WTC11 (cell line): ENCODE measurements around the gene ADCY5.

Source experiments
- ATF1 ChIP-seq: sonication (generic); formaldehyde crosslinking; IDR thresholded peaks from 2 replicates; pipeline ENCODE4 v1.8.1; 2023; ENCODE audit warnings: mild to moderate bottlenecking, moderate library complexity, missing genetic modification reagents
- ATF2 ChIP-seq: sonication (generic); formaldehyde crosslinking; IDR thresholded peaks from 2 replicates; pipeline ENCODE4 v1.8.1; 2022; ENCODE audit warnings: low read depth, missing genetic modification reagents, borderline replicate concordance
- CTCF ChIP-seq: fragments of 200-600 bp; IDR thresholded peaks from 2 replicates; pipeline ENCODE4 v1.8.0; 2022; ENCODE audit warnings: antibody characterized with exemption
- MAX ChIP-seq: sonication (generic); formaldehyde crosslinking; IDR thresholded peaks from 2 replicates; pipeline ENCODE4 v1.8.0; 2022; ENCODE audit warnings: mild to moderate bottlenecking, missing genetic modification reagents
- NFE2L1 ChIP-seq: sonication (generic); formaldehyde crosslinking; IDR thresholded peaks from 2 replicates; pipeline ENCODE4 v1.8.1; 2023; ENCODE audit warnings: missing genetic modification reagents
- RELA ChIP-seq: sonication (generic); formaldehyde crosslinking; IDR thresholded peaks from 2 replicates; pipeline ENCODE4 v1.8.1; 2022; ENCODE audit warnings: missing genetic modification reagents, mild to moderate bottlenecking, borderline replicate concordance
- STAT6 ChIP-seq: sonication (generic); formaldehyde crosslinking; conservative IDR thresholded peaks from 2 replicates; pipeline ENCODE4 v1.8.1; 2023; ENCODE audit warnings: mild to moderate bottlenecking, low read depth, missing genetic modification reagents, moderate library complexity
- ZBTB43 ChIP-seq: sonication (generic); formaldehyde crosslinking; IDR thresholded peaks from 2 replicates; pipeline ENCODE4 v1.8.1; 2023; ENCODE audit warnings: mild to moderate bottlenecking, missing genetic modification reagents
- ZNF317 ChIP-seq: sonication (generic); formaldehyde crosslinking; IDR thresholded peaks from 2 replicates; pipeline ENCODE4 v1.8.1; 2023; ENCODE audit warnings: low read depth, mild to moderate bottlenecking, moderate library complexity, missing genetic modification reagents, borderline replicate concordance

GRCh38 chr3:123336441-123336851 lies 112.4 kb downstream of the ADCY5 start:
- TF ChIP-seq ZBTB43 (CRISPR knock-in tag) (no peak), CTCF (no peak), ATF1 (CRISPR knock-in tag) (no peak), MAX (CRISPR knock-in tag) (no peak), STAT6 (no peak), NFE2L1 (CRISPR knock-in tag) (no peak), ZNF317 (CRISPR knock-in tag) (no peak), ATF2 (CRISPR knock-in tag) (no peak), RELA (no peak)
